Psoas muscle (tissue), 8 donors: ENCODE results near the gene EMILIN2. TPM values are rescaled to one million over a fixed set of nuclear protein-coding genes. Genes with fewer than 3 reads are reported as not detected.

Experiments used
- ATAC-seq, 4 donors: fragments of 200-7000 bp; cut with Tn5 transposase; one replicate each; pipeline ENCODE4 v1.9.1; 2020; ENCODE audit warnings: moderate library complexity in 3 of 4, mild to moderate bottlenecking in 2 of 4
- DNase-seq, 2 donors: peaks; one replicate each; pipeline ENCODE4 v3.0.0-alpha.2; 2020
- H3K27ac ChIP-seq: fragments of 200-600 bp; one replicate; pipeline ENCODE4 v1.8.0; 2022
- H3K27me3 ChIP-seq, 3 donors: fragments of 200-600 bp in 1 of 3; one replicate each; pipeline versions ENCODE4 v1.6.1 to v1.8.0; 2013 to 2022; ENCODE audit warnings: low read length in 2 of 3, mild to moderate bottlenecking in 2 of 3, moderate library complexity in 1 of 3; ENCODE audit not compliant: insufficient read depth in 3 of 3
- H3K36me3 ChIP-seq, 2 donors: fragments of 200-600 bp in 1 of 2; one replicate each; pipeline versions ENCODE4 v1.6.1 to v1.8.0; 2013 to 2022; ENCODE audit warnings: low read depth in 1 of 2, mild to moderate bottlenecking in 1 of 2, moderate library complexity in 1 of 2; ENCODE audit not compliant: insufficient read depth in 1 of 2
- H3K4me1 ChIP-seq: fragments of 200-600 bp; one replicate; pipeline ENCODE4 v1.8.0; 2022
- H3K4me3 ChIP-seq: fragments of 200-600 bp; one replicate; pipeline ENCODE4 v1.8.0; 2022; ENCODE audit warnings: mild to moderate bottlenecking
- H3K9me3 ChIP-seq: fragments of 200-600 bp; one replicate; pipeline ENCODE4 v1.8.0; 2022
- CTCF ChIP-seq: fragments of 200-600 bp; IDR thresholded peaks from one replicate; pipeline ENCODE4 v1.8.0; 2022; ENCODE audit warnings: antibody characterized with exemption
- WGBS, 3 donors: extraction: QIAGEN DNeasy Blood & Tissue Kit; methylation state at CpG; one replicate each; pipeline versions ENCODE4 v1.1.6 to v1.1.7; 2013; 5-methylcytosine and 5-hydroxymethylcytosine counted together
- intact Hi-C, 2 donors: fragments of 100-400 bp; cut with DNase I; formaldehyde crosslinking; loops; one replicate each; pipeline versions ENCODE4 v1.11.0 to v1.14.2; 2022
- polyA plus RNA-seq, 3 donors: library from polyadenylated mRNA; stranded (reverse); fragments of 200-250 nt; gene quantifications; one replicate each; pipeline ENCODE4 v1.2.3, GENCODE V29; 2013
- total RNA-seq, 4 donors: library from RNA; stranded (reverse); fragmentation: NEBNext Ultra II Directional in 2 of 4; extraction: Animal tissue kit (Norgen Biotek cat#: 25700) in 2 of 4; gene quantifications; one replicate each; pipeline versions ENCODE4 v1.2.1 to v1.2.4, GENCODE V29; 2021 to 2023
- donor health status: healthy with polysubstance abuse.
- donor health status: DM: no; HTN: no; CAD: no; lungs with moderate emphysema.
- donor health status: Bipolar disorder and iron deficiency.
- donor health status: healthy.
- donor health status: DM: yes; HTN: yes; CAD: no.
- donor health status: DM: no; HTN: no; CAD: no.
- donor health status: DM: no; HTN: no; CAD: no.
- donor health status: DM: yes; HTN: yes; CAD: no.

Gene EMILIN2
- total and polyA plus RNA-seq, 7 donors = 0.65 to 2.9 (median 2.2) TPM

GRCh38 chr18:2909431-2910140 is 62.8 kb downstream of the EMILIN2 start:
- peaks cover 0 to 12% of the 10 kb centered on the region in 2 donors for H3K36me3 ChIP-seq
- 83 to 86% (median 86%) methylated on average over 22 of the region's 22 CpGs for WGBS, 3 donors
- H3K4me3 ChIP-seq = no peak overlapping the region
- H3K27me3 ChIP-seq = peaks cover 0 to 50% (median 14%) of the 10 kb centered on the region in 3 donors
- no peaks in the 10 kb centered on the region for H3K4me1 ChIP-seq
- intact Hi-C loops = no loop called here
- no peak for TF ChIP-seq CTCF
- H3K9me3 ChIP-seq = no peaks in the 10 kb centered on the region
- no peak overlapping the region for H3K27ac ChIP-seq
- ATAC-seq = no peak
- no peak for DNase-seq

GRCh38 chr18:2910261-2910660 is 63.5 kb downstream of the EMILIN2 start:
- H3K27ac ChIP-seq = no peak overlapping the region
- WGBS, 3 donors = 92 to 95% (median 95%) methylated on average over 10 of the region's 10 CpGs
- H3K36me3 ChIP-seq = peaks cover 0 to 13% of the 10 kb centered on the region in 2 donors
- H3K4me1 ChIP-seq = no peaks in the 10 kb centered on the region
- DNase-seq = no peak
- no peak for ATAC-seq
- peaks cover 0 to 43% (median 14%) of the 10 kb centered on the region in 3 donors for H3K27me3 ChIP-seq
- intact Hi-C loops = no loop called here
- H3K9me3 ChIP-seq = no peaks in the 10 kb centered on the region
- H3K4me3 ChIP-seq = no peak overlapping the region
- TF ChIP-seq CTCF = no peak

GRCh38 chr18:2910751-2911425 is 64.1 kb downstream of the EMILIN2 start:
- no peaks in the 10 kb centered on the region for H3K4me1 ChIP-seq
- 92 to 97% (median 95%) methylated on average over 13 of the region's 13 CpGs for WGBS, 3 donors
- H3K36me3 ChIP-seq = peaks cover 0 to 13% of the 10 kb centered on the region in 2 donors
- H3K9me3 ChIP-seq = no peaks in the 10 kb centered on the region
- no peak overlapping the region for H3K27ac ChIP-seq
- TF ChIP-seq CTCF = no peak
- intact Hi-C loops = no loop called here
- DNase-seq (no peak), ATAC-seq (no peak)
- H3K4me3 ChIP-seq = no peak overlapping the region
- H3K27me3 ChIP-seq = peaks cover 0 to 41% (median 9%) of the 10 kb centered on the region in 3 donors

DNA sequence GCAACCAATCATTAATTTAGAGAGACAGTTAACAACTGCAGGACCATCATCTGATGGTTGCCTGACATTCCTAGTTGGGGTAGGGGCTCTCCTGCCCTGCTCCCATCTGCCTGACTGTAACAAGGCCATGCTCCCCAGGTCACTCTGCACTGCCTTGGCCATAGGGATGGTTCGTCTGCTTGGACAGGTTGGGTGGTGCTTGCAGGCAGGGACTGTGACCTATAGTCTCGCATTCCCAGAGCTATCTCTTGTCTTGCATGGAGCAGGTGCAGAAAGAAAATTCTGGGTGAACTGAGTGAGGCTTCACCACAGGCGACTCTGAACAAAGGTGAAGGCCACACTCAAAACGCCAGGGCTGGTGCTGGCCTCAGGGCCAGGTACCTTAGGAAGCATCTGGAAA is 64.7 kb downstream of the EMILIN2 start:
- no peak for ATAC-seq
- intact Hi-C loops = no loop called here
- H3K36me3 ChIP-seq = peaks cover 0 to 13% of the 10 kb centered on the region in 2 donors
- 98 to 99% (median 99%) methylated on average over 4 of the region's 4 CpGs for WGBS, 3 donors
- no peak for DNase-seq
- H3K9me3 ChIP-seq = no peaks in the 10 kb centered on the region
- TF ChIP-seq CTCF = no peak
- no peak overlapping the region for H3K4me3 ChIP-seq
- no peak overlapping the region for H3K27ac ChIP-seq
- peaks cover 0 to 35% (median 4%) of the 10 kb centered on the region in 3 donors for H3K27me3 ChIP-seq
- no peaks in the 10 kb centered on the region for H3K4me1 ChIP-seq
